ENCODE results near the gene CEPT1. TPM values are rescaled to one million over a fixed set of nuclear protein-coding genes. Genes with fewer than 3 reads are reported as not detected.

CEPT1 gene
- total RNA-seq, 1 donor from 2014 or later, result 37.8 TPM

DNA sequence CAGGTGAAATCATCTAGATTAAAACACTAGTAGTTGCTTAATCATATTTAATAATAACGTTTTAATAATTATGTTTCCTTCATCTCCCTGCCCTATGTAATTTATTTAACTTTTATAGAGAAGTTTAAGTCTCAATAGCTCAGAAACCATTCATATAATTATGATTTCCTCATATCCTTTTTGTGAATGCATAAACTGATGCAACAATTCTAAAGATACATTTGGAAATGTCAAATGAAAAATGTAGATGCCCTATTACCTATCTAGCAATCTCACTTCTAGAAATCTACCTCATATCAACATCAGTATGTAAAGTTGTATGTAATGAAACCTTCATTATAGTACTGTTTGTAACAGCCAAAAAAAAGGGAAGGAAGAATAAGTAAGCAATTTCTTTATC is 10.6 kb upstream of the CEPT1 start:
- Histone ChIP-seq H3K4me1 (no peaks in the 10 kb centered on the region), H3K27ac (no peak overlapping the region), H3K27me3 (no peaks in the 10 kb centered on the region), H3K36me3 (peaks cover 0 to 32% of the 10 kb centered on the region in 2 donors), H3K9me3 (no peaks in the 10 kb centered on the region), H3K4me3 (no peak overlapping the region)
- intact Hi-C loops (cut with DNase I), result no loop called here
- no peak for DNase-seq (ENCODE audit: extremely low spot score in 2 of 2)
- TF ChIP-seq, protein P1, sequence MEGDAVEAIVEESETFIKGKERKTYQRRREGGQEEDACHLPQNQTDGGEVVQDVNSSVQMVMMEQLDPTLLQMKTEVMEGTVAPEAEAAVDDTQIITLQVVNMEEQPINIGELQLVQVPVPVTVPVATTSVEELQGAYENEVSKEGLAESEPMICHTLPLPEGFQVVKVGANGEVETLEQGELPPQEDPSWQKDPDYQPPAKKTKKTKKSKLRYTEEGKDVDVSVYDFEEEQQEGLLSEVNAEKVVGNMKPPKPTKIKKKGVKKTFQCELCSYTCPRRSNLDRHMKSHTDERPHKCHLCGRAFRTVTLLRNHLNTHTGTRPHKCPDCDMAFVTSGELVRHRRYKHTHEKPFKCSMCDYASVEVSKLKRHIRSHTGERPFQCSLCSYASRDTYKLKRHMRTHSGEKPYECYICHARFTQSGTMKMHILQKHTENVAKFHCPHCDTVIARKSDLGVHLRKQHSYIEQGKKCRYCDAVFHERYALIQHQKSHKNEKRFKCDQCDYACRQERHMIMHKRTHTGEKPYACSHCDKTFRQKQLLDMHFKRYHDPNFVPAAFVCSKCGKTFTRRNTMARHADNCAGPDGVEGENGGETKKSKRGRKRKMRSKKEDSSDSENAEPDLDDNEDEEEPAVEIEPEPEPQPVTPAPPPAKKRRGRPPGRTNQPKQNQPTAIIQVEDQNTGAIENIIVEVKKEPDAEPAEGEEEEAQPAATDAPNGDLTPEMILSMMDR (IDR thresholded peaks at IDR 0.05), result no peak
- no peak for TF ChIP-seq POLR2AphosphoS5 (IDR thresholded peaks at IDR 0.05; ENCODE audit: insufficient read depth in 1 of 2, low read depth in 1 of 2)
- TF ChIP-seq POLR2A (IDR thresholded peaks at IDR 0.05), result no peak

GRCh38 chr1:111131693-111132092 is 8.3 kb upstream of the CEPT1 start:
- H3K4me3 ChIP-seq, result no peak overlapping the region
- H3K4me1 ChIP-seq, result peaks cover 7% of the 10 kb centered on the region
- no peaks in the 10 kb centered on the region for H3K9me3 ChIP-seq
- no peak overlapping the region for H3K27ac ChIP-seq
- intact Hi-C loops (cut with DNase I), result no loop called here
- no peak for DNase-seq (ENCODE audit: extremely low spot score in 2 of 2)
- H3K27me3 ChIP-seq, result no peaks in the 10 kb centered on the region
- TF ChIP-seq POLR2A (IDR thresholded peaks at IDR 0.05) (no peak), POLR2AphosphoS5 (IDR thresholded peaks at IDR 0.05; ENCODE audit: insufficient read depth in 1 of 2, low read depth in 1 of 2) (no peak)
- peaks cover 0 to 15% of the 10 kb centered on the region in 2 donors for H3K36me3 ChIP-seq

DNA sequence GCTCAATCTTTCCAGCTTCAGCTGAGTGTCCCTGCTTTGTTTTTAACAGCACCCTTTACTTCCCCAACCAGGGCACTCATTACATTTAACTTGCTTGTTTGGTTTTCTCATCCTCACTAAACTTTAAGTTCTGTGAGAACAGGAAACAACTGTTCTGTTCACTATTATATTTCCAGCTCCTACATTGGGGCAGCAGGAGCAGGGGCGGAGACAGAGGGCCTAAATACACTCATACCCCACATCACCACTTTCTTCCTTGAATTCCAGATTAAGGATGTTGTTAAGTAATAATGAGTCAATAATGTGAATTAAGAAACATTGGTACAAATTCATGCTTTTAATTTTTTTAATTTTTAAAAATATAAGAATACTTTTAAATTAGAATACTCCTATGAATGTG is 6.2 kb upstream of the CEPT1 start:
- H3K27ac ChIP-seq, result no peak overlapping the region
- no peaks in the 10 kb centered on the region for H3K9me3 ChIP-seq
- H3K36me3 ChIP-seq, result peaks cover 0 to 15% of the 10 kb centered on the region in 2 donors
- intact Hi-C loops (cut with DNase I), result no loop called here
- H3K4me3 ChIP-seq, result no peak overlapping the region
- H3K27me3 ChIP-seq, result no peaks in the 10 kb centered on the region
- TF ChIP-seq POLR2AphosphoS5 (IDR thresholded peaks at IDR 0.05; ENCODE audit: insufficient read depth in 1 of 2, low read depth in 1 of 2), result no peak
- TF ChIP-seq, protein P1 (IDR thresholded peaks at IDR 0.05), result no peak
- no peak for TF ChIP-seq POLR2A (IDR thresholded peaks at IDR 0.05)
- no peak for DNase-seq (ENCODE audit: extremely low spot score in 2 of 2)
- peaks cover 19% of the 10 kb centered on the region for H3K4me1 ChIP-seq

DNA sequence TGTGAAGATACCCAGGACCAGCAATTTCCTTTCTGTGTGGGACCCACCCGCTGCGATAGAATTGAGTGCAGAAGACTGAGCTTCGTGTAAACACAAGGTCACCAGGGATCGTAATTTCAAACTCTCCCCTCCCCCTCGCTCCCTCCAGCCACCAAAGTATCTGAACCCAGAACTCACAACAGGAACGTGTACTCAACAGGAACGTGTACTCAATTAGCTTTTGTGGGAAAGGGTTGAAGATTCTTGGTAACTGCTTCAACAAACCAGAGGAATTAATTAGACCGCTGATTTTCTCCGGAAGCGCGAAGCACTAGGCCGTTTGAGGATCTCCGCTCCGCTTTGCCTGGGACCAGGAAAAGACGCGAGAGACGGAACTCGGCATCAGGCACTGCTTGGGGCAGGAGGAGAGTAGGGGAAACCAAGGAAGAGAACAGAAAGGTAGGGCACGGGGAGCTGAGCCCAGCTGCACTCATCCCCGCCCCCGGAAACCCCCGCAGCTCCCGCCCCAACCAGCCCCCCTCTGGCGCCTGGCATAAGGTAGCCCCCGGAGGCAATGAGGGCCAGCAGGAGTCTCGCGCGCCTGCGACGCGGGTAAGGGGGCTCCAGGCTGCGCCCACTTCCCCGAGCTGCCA is 583 bp upstream of the CEPT1 start:
- H3K4me3 ChIP-seq, result peak overlapping the region; percentile 83 to 94
- no peaks in the 10 kb centered on the region for H3K36me3 ChIP-seq
- H3K27me3 ChIP-seq, result no peaks in the 10 kb centered on the region
- H3K9me3 ChIP-seq, result no peaks in the 10 kb centered on the region
- peaks cover 56% of the 10 kb centered on the region for H3K4me1 ChIP-seq
- intact Hi-C loops (cut with DNase I), result no loop called here
- no peak for TF ChIP-seq POLR2A (IDR thresholded peaks at IDR 0.05)
- TF ChIP-seq, protein P1 (IDR thresholded peaks at IDR 0.05), result no peak
- no peak for TF ChIP-seq POLR2AphosphoS5 (IDR thresholded peaks at IDR 0.05; ENCODE audit: insufficient read depth in 1 of 2, low read depth in 1 of 2)
- no peak for DNase-seq (ENCODE audit: extremely low spot score in 2 of 2)
- H3K27ac ChIP-seq, result peak overlapping the region; percentile 97

DNA sequence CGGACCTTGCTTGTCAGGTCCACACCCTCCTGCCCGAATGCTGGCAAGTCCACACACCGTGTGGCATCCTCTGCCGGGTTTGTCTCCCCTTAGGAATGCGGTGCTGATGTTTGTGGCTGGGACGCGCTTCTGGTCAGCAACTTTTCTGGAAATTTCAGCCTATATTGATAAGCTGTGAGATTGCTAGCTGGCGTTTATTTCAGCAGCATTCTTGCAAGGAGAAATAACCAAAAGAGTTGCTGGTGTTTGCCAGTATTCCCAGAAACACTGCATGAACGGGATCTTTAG is 601 bp downstream of the CEPT1 start:
- peaks cover 49% of the 10 kb centered on the region for H3K4me1 ChIP-seq
- DNase-seq (ENCODE audit: extremely low spot score in 2 of 2), result peak in 1 of 2 donors; percentile 86
- intact Hi-C loops (cut with DNase I), result no loop called here
- H3K27me3 ChIP-seq, result no peaks in the 10 kb centered on the region
- H3K36me3 ChIP-seq, result no peaks in the 10 kb centered on the region
- H3K4me3 ChIP-seq, result peak overlapping the region; percentile 83 to 94
- H3K9me3 ChIP-seq, result no peaks in the 10 kb centered on the region
- H3K27ac ChIP-seq, result peak overlapping the region; percentile 97
- TF ChIP-seq POLR2AphosphoS5 (IDR thresholded peaks at IDR 0.05; ENCODE audit: insufficient read depth in 1 of 2, low read depth in 1 of 2) (no peak), POLR2A (IDR thresholded peaks at IDR 0.05) (no peak)
- TF ChIP-seq, protein P1 (IDR thresholded peaks at IDR 0.05), result no peak
